Measurements from ENCODE around the gene NRCAM.
"Not testable (repeated sequence)": the region's sequence is repeated elsewhere in the genome, so short reads cannot be mapped to it uniquely, and the experiment has no call there.

The NRCAM gene

GRCh38 chr7:108303332-108303731 is 152.9 kb downstream of the NRCAM start:
- no peak for DNase-seq

GRCh38 chr7:108301387-108301786 is 154.8 kb downstream of the NRCAM start:
- DNase-seq, result no peak

GRCh38 chr7:108299251-108299973 is 156.8 kb downstream of the NRCAM start:
- DNase-seq, result no peak

DNA sequence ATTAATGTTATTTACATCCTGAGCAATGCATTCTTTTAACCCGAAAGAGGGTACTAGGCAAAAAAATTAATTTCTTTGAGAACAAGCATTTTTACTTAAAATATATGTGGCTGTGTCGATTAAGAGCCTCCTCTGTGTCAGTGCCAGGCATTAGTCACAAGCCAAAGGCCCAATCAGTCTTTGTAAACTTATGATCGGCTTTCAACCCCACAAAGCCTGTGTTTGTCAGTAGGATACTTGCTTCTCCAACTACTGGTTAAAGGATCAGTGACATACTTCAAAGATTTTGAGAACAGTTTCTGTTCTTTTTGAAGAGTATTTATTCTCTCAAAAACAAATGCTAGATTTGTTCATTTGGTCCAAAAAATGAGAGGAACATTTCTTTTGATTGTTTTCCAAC is 159.3 kb downstream of the NRCAM start:
- DNase-seq, result no peak

DNA sequence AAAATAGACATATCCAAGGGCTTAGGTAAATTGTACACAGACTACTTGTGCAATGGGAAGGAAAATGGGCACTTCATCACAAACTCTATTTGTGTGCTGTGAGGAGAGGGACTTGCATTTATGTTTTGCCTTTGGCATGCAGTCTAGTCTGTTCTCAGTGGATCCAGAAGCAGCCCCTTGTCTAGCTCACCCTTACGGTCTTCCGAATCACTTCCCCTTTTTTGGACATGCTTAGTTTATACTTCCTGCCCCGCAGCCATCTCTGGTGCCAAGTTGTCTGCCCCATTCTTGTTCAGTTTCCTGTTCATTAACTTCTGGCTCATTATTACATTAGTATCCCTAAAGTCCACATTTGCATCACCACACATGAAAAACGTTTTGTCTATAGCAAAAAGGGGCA is 161.6 kb downstream of the NRCAM start:
- DNase-seq, result no peak

- no peak for DNase-seq
These were observed 163.1 kb downstream of the NRCAM start for GRCh38 chr7:108293149-108293612.

- no peak for DNase-seq
These were observed 163.7 kb downstream of the NRCAM start for GRCh38 chr7:108292541-108292940.

DNA sequence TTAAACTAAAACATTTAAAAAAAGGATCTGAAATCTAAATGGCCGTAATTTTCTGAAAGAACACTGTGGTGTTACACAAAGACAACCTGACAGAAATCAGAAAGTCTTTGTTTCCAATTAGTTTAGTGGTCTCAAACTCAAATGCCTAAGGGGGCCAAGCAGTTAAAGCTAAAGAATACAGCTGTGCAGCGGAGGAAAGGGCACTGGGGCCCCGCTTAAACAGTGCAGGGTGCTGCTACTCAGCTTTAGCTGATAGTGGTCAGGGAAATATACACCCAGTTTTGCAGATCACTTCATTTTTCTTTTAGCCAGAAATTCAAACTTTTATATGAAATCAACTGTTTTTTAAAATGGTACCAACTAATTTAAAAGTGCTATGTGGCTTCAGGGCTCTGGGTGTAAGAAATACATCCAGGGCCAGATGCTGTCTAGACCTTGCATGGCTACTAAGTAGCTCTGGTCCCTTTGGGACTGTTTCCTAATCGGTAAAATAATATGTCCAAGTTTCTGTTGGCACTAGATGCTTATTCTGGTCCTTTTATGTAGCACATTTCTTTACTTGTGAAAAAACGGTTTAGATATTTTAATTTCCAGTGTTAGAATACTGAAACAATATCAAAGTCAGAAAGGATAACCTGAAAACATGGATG is 164.3 kb downstream of the NRCAM start:
- no peak for DNase-seq

DNA sequence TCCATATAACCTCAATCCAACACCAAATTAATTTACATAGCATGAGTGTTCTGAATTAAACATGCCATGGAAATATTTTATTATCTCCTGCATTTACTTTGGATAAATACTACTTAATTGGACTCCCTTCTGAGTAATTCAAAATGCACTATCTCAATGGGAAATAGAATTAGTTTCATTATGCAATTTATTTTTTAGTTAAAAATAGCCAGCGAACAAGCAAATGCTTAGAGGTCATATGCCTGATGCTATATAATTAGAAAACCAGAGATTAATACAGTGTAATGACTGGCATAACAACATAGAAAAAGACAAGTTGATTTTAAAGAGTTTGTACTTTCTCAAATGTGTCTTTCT is 165.1 kb downstream of the NRCAM start:
- no peak for DNase-seq

GRCh38 chr7:108290459-108291151 is 165.6 kb downstream of the NRCAM start:
- DNase-seq, result no peak

DNA sequence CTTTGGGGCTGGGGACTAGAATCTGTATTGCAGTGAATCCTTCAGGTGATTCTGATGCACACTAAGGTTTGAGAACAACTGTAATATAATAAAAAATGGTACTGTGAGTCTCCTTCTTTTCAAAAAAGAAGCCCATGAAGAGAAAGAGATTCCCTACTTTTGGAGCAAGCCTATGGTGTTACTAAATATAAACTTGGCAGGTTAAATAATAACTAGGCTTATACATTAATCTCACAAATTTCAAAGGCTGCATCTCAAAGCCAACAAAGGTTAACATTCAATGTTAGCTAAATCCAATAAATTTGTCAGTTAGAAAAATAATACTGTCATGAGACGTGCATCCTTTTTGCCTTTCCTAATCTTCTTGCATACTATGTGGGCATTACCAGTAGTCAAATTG is 166.4 kb downstream of the NRCAM start:
- DNase-seq, result no peak

GRCh38 chr7:108287857-108288256 is 168.4 kb downstream of the NRCAM start:
- DNase-seq, result no peak

DNA sequence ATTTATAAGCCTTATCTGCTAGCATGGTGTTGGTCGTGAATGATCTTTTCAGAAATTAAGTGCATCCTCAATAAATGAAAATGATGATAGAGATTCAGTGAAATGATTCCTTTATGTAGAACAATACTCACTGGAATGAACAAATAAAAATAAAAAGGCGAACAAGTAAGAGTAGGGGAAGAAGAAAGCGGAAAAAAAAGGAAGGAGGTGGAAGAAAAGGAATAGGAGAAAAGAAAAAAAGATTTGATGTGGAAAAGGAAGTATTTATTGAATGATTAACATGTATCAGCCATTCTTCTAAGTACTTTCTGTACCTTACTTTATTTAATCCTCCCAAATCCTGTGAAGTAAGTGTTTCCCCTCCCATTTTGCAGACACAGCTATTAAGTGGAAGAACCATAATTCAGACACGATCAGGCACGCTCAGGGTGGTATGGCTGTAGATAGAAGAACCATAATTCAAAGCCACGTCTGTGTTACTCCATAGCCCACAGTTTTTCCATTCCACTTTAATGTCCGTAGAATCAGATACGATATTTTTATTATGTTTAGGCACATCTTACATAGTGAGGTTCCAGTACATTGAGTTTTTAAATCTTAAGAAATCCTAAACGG is 169.8 kb downstream of the NRCAM start:
- no peak for DNase-seq

- DNase-seq, result no peak
These were observed 170.5 kb downstream of the NRCAM start for GRCh38 chr7:108285778-108286177.

DNA sequence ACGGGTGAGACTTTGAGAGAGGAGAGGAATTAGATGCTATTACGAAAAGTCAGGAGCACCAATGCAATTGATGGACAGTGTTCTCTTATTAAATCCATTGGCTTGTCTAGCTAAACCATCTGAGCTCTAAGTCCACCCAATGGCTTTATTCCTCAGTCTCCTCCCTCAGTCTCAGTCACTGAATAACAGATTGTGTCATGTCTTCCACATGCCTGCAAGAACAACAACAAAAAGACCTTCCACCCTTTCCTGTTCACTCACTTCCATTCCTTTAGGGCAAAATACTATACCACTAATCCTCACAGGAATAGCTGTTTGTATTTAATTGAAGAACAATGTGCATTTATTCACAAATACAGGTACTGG is 171.2 kb downstream of the NRCAM start:
- DNase-seq, result no peak

DNA sequence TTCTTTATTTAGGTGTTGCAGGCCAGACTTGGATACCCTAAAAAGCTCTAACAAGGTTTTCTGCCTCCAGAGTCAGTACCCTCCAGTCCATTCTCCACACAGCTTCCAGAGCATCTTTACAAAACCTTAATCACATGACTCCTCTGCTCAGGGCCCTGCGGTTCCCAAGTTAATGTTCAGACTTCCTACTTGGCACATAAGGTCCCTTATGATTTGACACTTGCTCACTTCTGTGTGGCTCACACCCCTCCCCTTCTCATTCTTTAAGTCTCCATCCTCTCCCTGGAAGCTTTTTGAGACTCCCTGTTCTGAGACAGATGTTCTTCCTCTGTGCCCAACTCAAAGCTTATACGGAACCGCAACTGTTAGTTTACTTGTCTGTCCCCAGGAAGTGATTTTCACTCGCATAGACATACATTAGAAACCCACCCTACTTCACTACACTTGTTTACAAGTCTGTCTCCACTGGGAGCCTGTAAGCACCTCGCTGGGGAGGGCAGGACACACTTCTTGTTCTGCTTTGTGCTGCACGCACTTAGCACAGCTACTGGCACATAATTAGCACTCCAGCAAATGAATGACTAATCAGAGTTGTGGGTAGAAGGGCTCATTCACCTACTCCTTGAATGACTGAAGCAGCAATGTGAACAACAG is 171.8 kb downstream of the NRCAM start:
- DNase-seq, result no peak

- no peak for DNase-seq
These were observed 173.0 kb downstream of the NRCAM start for GRCh38 chr7:108283252-108283651.

DNA sequence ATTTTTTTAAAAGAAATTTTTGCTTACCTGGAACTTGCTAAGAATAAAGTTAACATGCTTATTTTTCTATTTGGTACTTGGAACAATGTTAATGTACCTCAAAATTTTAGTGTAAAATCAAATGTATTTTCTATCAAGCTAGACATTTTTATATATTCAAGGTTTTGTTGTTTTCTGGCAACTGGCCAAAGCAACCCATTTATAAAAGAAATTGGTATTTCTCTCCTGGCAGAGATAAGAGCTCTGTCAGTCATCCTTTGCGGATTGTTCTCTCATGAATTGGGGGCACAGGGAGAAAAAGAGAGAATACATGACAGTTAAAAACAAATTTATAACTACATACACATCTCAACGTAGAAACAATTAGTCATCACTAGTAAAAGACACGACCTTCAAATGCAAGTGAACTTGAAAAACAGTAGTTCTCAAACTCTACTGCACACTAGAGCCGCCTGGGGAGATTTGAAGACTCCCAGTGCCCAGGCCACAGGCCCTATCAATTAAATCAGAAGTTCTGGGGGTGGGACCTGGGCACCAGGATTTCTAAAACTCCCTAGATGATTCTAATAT is 173.7 kb downstream of the NRCAM start:
- no peak for DNase-seq

DNA sequence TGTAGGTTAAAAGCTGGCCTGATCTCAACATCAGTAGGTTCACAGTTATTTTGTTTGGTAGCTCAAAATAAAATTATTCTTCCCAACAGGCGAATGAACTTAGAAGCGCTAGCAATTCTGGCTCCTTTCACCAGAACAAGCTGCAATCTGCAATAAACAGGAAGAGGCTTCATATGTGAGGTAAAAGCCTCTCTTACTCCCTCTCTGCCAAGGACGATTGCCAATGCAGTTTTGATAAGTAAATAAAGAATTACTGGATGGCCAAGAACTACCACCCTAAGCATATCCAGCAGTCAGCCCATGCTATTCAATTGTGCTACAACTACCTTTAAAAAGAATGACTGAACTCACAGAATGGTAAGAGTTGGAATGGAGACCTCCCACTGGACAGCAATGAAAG is 176.1 kb downstream of the NRCAM start:
- DNase-seq, result no peak

DNA sequence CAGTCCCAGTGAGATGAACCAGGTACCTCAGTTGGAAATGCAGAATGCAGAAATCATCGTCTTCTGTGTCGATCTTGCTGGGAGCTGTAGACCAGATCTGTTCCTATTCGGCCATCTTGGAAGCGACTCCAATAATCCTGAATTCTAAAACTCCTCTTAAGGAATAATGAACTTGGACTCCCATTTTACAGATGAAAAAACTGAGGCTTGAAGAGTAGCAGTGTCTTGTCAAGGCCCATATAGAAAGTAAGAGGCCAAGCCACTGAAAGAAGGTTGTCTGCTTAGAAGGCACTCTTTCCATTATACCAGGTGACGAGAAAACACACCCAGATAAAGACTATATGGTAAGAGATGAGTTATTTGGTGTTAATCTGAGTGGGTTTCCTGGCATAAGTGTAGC is 177.5 kb downstream of the NRCAM start:
- DNase-seq, result no peak

- DNase-seq, result no peak
These were observed 178.0 kb downstream of the NRCAM start for GRCh38 chr7:108278281-108278680.

GRCh38 chr7:108274447-108274846 is 181.8 kb downstream of the NRCAM start:
- not testable (repeated sequence) for DNase-seq

DNA sequence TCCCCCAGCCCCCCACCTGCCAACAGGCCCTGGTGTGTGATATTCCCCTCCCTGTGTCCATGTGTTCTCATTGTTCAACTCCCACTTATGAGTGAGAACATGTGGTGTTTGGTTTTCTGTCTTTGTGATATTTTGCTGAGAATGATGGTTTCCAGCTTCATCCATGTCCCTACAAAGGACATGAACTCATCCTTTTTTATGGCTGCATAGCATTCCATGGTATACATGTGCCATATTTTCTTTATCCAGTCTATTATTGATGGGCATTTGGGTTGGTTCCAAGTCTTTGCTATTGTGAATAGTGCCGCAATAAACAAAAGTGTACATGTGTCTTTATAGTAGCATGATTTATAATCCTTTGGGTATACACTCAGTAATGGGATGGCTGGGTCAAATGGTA is 183.3 kb downstream of the NRCAM start:
- DNase-seq, result not testable (repeated sequence)
